Liver (tissue), 9 donors: ENCODE data around the gene ZSCAN22. TPM values are rescaled to one million over a fixed set of nuclear protein-coding genes. Genes with fewer than 3 reads are reported as not detected.

Experiments
- DNase-seq: peaks from one replicate; pipeline ENCODE4 v3.0.0-alpha.2; 2017; ENCODE audit warnings: low spot score
- H3K27ac ChIP-seq, 2 donors: one replicate each; pipeline ENCODE4 v1.7.0; 2013; ENCODE audit warnings: inconsistent platforms in 2 of 2, low read length in 2 of 2, control low read depth in 1 of 2, low read depth in 1 of 2, mild to moderate bottlenecking in 1 of 2
- H3K27me3 ChIP-seq, 4 donors: one replicate each; pipeline versions ENCODE4 v1.6.1 to v1.7.0; 2013; ENCODE audit warnings: low read length in 3 of 4, inconsistent platforms in 1 of 4, mild to moderate bottlenecking in 1 of 4, moderate library complexity in 1 of 4; ENCODE audit not compliant: control insufficient read depth in 4 of 4, insufficient read depth in 4 of 4
- H3K36me3 ChIP-seq, 4 donors: one replicate each; pipeline versions ENCODE4 v1.6.1 to v1.7.0; 2013; ENCODE audit warnings: low read length in 3 of 4, mild to moderate bottlenecking in 3 of 4, low read depth in 1 of 4, moderate library complexity in 1 of 4; ENCODE audit not compliant: control insufficient read depth in 4 of 4, insufficient read depth in 3 of 4
- H3K4me1 ChIP-seq, 4 donors: one replicate each; pipeline versions ENCODE4 v1.6.1 to v1.7.0; 2013; ENCODE audit warnings: low read length in 3 of 4, mild to moderate bottlenecking in 3 of 4, moderate library complexity in 1 of 4; ENCODE audit not compliant: control insufficient read depth in 4 of 4, insufficient read depth in 4 of 4
- H3K4me3 ChIP-seq, 3 donors: one replicate each; pipeline versions ENCODE4 v1.6.1 to v1.7.0; 2013; ENCODE audit warnings: low read length in 3 of 3, control low read depth in 1 of 3, low read depth in 1 of 3, mild to moderate bottlenecking in 1 of 3
- H3K9ac ChIP-seq, 2 donors: one replicate each; pipeline ENCODE4 v1.7.0; 2013; ENCODE audit warnings: low read length in 2 of 2, mild to moderate bottlenecking in 2 of 2, moderate library complexity in 2 of 2, control low read depth in 1 of 2, low read depth in 1 of 2
- H3K9me3 ChIP-seq, 4 donors: one replicate each; pipeline versions ENCODE4 v1.6.1 to v1.7.0; 2013; ENCODE audit warnings: low read length in 3 of 4; ENCODE audit not compliant: control insufficient read depth in 4 of 4
- ATF3 ChIP-seq: IDR thresholded peaks from 2 replicates; pipeline ENCODE4 v1.6.1; 2016; ENCODE audit warnings: antibody characterized with exemption
- CTCF ChIP-seq: fragments of 150-350 bp; IDR thresholded peaks from 2 replicates; pipeline ENCODE4 v1.5.1; 2017; ENCODE audit warnings: improper control_type of control experiment, low read depth, low read length; ENCODE audit not compliant: missing input control
- FOXA1 ChIP-seq: IDR thresholded peaks from 2 replicates; pipeline ENCODE4 v1.6.1; 2016; ENCODE audit warnings: antibody characterized with exemption
- FOXA2 ChIP-seq: IDR thresholded peaks from 2 replicates; pipeline ENCODE4 v1.6.1; 2016; ENCODE audit warnings: antibody characterized with exemption
- GABPA ChIP-seq, 2 donors: IDR thresholded peaks in 1 of 2; conservative IDR thresholded peaks in 1 of 2; 2 replicates each; pipeline ENCODE4 v1.6.1; 2016; ENCODE audit warnings: antibody characterized with exemption in 2 of 2, mild to moderate bottlenecking in 1 of 2, moderate library complexity in 1 of 2
- HNF4A ChIP-seq, 2 donors: conservative IDR thresholded peaks; 2 replicates each; pipeline ENCODE4 v1.6.1; 2016; ENCODE audit warnings: antibody characterized with exemption in 2 of 2, mild to moderate bottlenecking in 2 of 2
- HNF4G ChIP-seq: IDR thresholded peaks from 2 replicates; pipeline ENCODE4 v1.6.1; 2016; ENCODE audit warnings: antibody characterized with exemption
- JUND ChIP-seq, 2 donors: IDR thresholded peaks; 2 replicates each; pipeline ENCODE4 v1.6.1; 2016; ENCODE audit warnings: antibody characterized with exemption in 2 of 2
- RAD21 ChIP-seq, 2 donors: IDR thresholded peaks; 2 replicates each; pipeline ENCODE4 v1.6.1; 2016; ENCODE audit warnings: antibody characterized with exemption in 2 of 2, mild to moderate bottlenecking in 2 of 2
- REST ChIP-seq: IDR thresholded peaks from 2 replicates; pipeline ENCODE4 v1.6.1; 2016; ENCODE audit warnings: antibody characterized with exemption, mild to moderate bottlenecking
- SP1 ChIP-seq: IDR thresholded peaks from 2 replicates; pipeline ENCODE4 v1.6.1; 2018; ENCODE audit warnings: antibody characterized with exemption, mild to moderate bottlenecking
- TAF1 ChIP-seq: conservative IDR thresholded peaks from 2 replicates; pipeline ENCODE4 v1.6.1; 2016; ENCODE audit warnings: antibody characterized with exemption, mild to moderate bottlenecking
- YY1 ChIP-seq: IDR thresholded peaks from 2 replicates; pipeline ENCODE4 v1.6.1; 2016; ENCODE audit warnings: antibody characterized with exemption, mild to moderate bottlenecking
- ZBTB33 ChIP-seq: IDR thresholded peaks from 2 replicates; pipeline ENCODE4 v1.6.1; 2016; ENCODE audit warnings: antibody characterized with exemption
- WGBS: extraction: QIAGEN DNeasy Blood & Tissue Kit; methylation state at CpG from one replicate; pipeline ENCODE4 v1.1.7; 2013; 5-methylcytosine and 5-hydroxymethylcytosine counted together
- polyA plus RNA-seq, 2 donors: library from polyadenylated mRNA; stranded (reverse) in 1 of 2; unstranded in 1 of 2; fragments of 200-250 nt in 1 of 2; fragments of >200 nt in 1 of 2; fragmentation: Nextera tagmentation in 1 of 2; extraction: Ambion mirVana in 1 of 2; gene quantifications; one replicate each; pipeline versions ENCODE4 v1.2.1 to v1.2.3, GENCODE V29; 2013 to 2015
- total RNA-seq, 2 donors: library from RNA; depleted of rRNA; stranded (reverse); fragments of >200 nt; gene quantifications; one replicate each; pipeline ENCODE4 v1.2.3, GENCODE V29; 2014
- donor health status: healthy.
- donor health status: healthy.
- donor health status: healthy.
- donor health status: healthy.
- donor health status: healthy.

The ZSCAN22 gene
- total and polyA plus RNA-seq, 4 donors = 0.88 to 3.5 (median 2.0) TPM

- peak; percentile 23 for TF ChIP-seq REST
Measured at GRCh38 chr19:58336820-58337219, 10.0 kb downstream of the ZSCAN22 start (continued).

GRCh38 chr19:58338336-58338735 is 11.5 kb downstream of the ZSCAN22 start:
- Histone ChIP-seq H3K4me1 (peaks cover 12 to 27% (median 21%) of the 10 kb centered on the region in 4 donors), H3K27ac (no peak overlapping the region), H3K4me3 (no peak overlapping the region), H3K36me3 (peaks cover 0 to 15% (median 12%) of the 10 kb centered on the region in 4 donors), H3K9ac (no peak overlapping the region), H3K9me3 (peaks cover 0 to 3% (median 0%) of the 10 kb centered on the region in 4 donors), H3K27me3 (no peaks in the 10 kb centered on the region)
- TF ChIP-seq RAD21 (IDR thresholded peaks at IDR 0.05) = no peak
- TF ChIP-seq GABPA (IDR thresholded peaks at IDR 0.05 in 1 of 2, conservative IDR thresholded peaks at IDR 0.05 in 1 of 2) = no peak
- TF ChIP-seq ZBTB33 = no peak
- no peak for TF ChIP-seq ATF3
- TF ChIP-seq YY1 = no peak
- no peak for TF ChIP-seq JUND (IDR thresholded peaks at IDR 0.05)
- no peak for TF ChIP-seq FOXA1
- no peak for TF ChIP-seq FOXA2
- no peak for TF ChIP-seq HNF4G
- no peak for TF ChIP-seq TAF1
- no peak for TF ChIP-seq CTCF
- TF ChIP-seq HNF4A (conservative IDR thresholded peaks at IDR 0.05) = no peak
- TF ChIP-seq SP1 = no peak
- TF ChIP-seq REST = no peak
- DNase-seq = no peak
- 98% methylated on average over 11 of the region's 11 CpGs for WGBS
